Measurements from ENCODE around the gene SLC22A5. TPM values are rescaled to one million over a fixed set of nuclear protein-coding genes. Genes with fewer than 3 reads are reported as not detected.
A peak's percentile ranks its signal among the peaks of the same experiment; 100 is the strongest.
"Not testable (repeated sequence)": the region's sequence is repeated elsewhere in the genome, so short reads cannot be mapped to it uniquely, and the experiment has no call there.

The SLC22A5 gene
- total RNA-seq, 3 donors from 2014 or later: 6.6 to 31.5 (median 23.3) TPM

- no peak for DNase-seq (ENCODE audit: low spot score in 2 of 2)
- no peak overlapping the region for H3K4me3 ChIP-seq
- H3K27me3 ChIP-seq: no peaks in the 10 kb centered on the region
- TF ChIP-seq POLR2AphosphoS5 (IDR thresholded peaks at IDR 0.05): no peak
- TF ChIP-seq POLR2A (IDR thresholded peaks at IDR 0.05): no peak
- no peak for TF ChIP-seq CTCF (IDR thresholded peaks at IDR 0.05)
- no peaks in the 10 kb centered on the region for H3K9me3 ChIP-seq
- H3K4me1 ChIP-seq: peaks cover 0 to 2% of the 10 kb centered on the region in 2 donors
- H3K27ac ChIP-seq: no peak overlapping the region
- intact Hi-C loops (cut with DNase I; ENCODE audit: low total_unique reads): no loop called here
- no peaks in the 10 kb centered on the region for H3K36me3 ChIP-seq
These were observed 25.3 kb downstream of the SLC22A5 start for GRCh38 chr5:132394667-132395259.

- peak overlapping the region in 1 of 2 donors; percentile 33 for H3K27ac ChIP-seq
- peak in 1 of 2 donors; percentile 55 for DNase-seq (ENCODE audit: low spot score in 2 of 2)
- H3K4me1 ChIP-seq: no peaks in the 10 kb centered on the region
- intact Hi-C loops (cut with DNase I; ENCODE audit: low total_unique reads): no loop called here
- TF ChIP-seq POLR2A (IDR thresholded peaks at IDR 0.05) (no peak), CTCF (IDR thresholded peaks at IDR 0.05) (no peak), POLR2AphosphoS5 (IDR thresholded peaks at IDR 0.05) (no peak)
- no peak overlapping the region for H3K4me3 ChIP-seq
- H3K27me3 ChIP-seq: no peaks in the 10 kb centered on the region
- H3K36me3 ChIP-seq: no peaks in the 10 kb centered on the region
- H3K9me3 ChIP-seq: no peaks in the 10 kb centered on the region
These were observed 27.1 kb downstream of the SLC22A5 start for GRCh38 chr5:132396589-132397031.

- H3K4me1 ChIP-seq: no peaks in the 10 kb centered on the region
- DNase-seq (ENCODE audit: low spot score in 2 of 2): no peak
- no peak overlapping the region for H3K27ac ChIP-seq
- no peaks in the 10 kb centered on the region for H3K27me3 ChIP-seq
- H3K9me3 ChIP-seq: no peaks in the 10 kb centered on the region
- intact Hi-C loops (cut with DNase I; ENCODE audit: low total_unique reads): no loop called here
- no peak overlapping the region for H3K4me3 ChIP-seq
- H3K36me3 ChIP-seq: no peaks in the 10 kb centered on the region
- no peak for TF ChIP-seq POLR2A (IDR thresholded peaks at IDR 0.05)
- TF ChIP-seq CTCF (IDR thresholded peaks at IDR 0.05): no peak
- no peak for TF ChIP-seq POLR2AphosphoS5 (IDR thresholded peaks at IDR 0.05)
These were observed 27.7 kb downstream of the SLC22A5 start for GRCh38 chr5:132397224-132397623.

GRCh38 chr5:132397936-132398675 lies 28.6 kb downstream of the SLC22A5 start:
- H3K9me3 ChIP-seq: not testable (repeated sequence)

GRCh38 chr5:132404041-132404440 lies 34.5 kb downstream of the SLC22A5 start:
- H3K27ac ChIP-seq; H3K4me1 ChIP-seq; H3K27me3 ChIP-seq; H3K9me3 ChIP-seq; DNase-seq (ENCODE audit: low spot score in 2 of 2); H3K36me3 ChIP-seq; intact Hi-C loops (cut with DNase I; ENCODE audit: low total_unique reads); H3K4me3 ChIP-seq: not testable (repeated sequence)

More at GRCh38 chr5:132397936-132398675, 28.6 kb downstream of the SLC22A5 start:
- DNase-seq (ENCODE audit: low spot score in 2 of 2); H3K27me3 ChIP-seq; H3K4me1 ChIP-seq; H3K36me3 ChIP-seq; H3K27ac ChIP-seq; H3K4me3 ChIP-seq: not testable (repeated sequence)
- intact Hi-C loops (cut with DNase I; ENCODE audit: low total_unique reads): loop anchor here (2.0 kb wide), 1 partner anchor 61 kb away; no protein-coding TSS in a partner anchor

GRCh38 chr5:132405646-132406045 lies 36.1 kb downstream of the SLC22A5 start:
- no peak overlapping the region for H3K4me3 ChIP-seq
- H3K4me1 ChIP-seq: peaks cover 0 to 4% of the 10 kb centered on the region in 2 donors
- no peaks in the 10 kb centered on the region for H3K36me3 ChIP-seq
- intact Hi-C loops (cut with DNase I; ENCODE audit: low total_unique reads): no loop called here
- TF ChIP-seq POLR2AphosphoS5 (IDR thresholded peaks at IDR 0.05) (no peak), CTCF (IDR thresholded peaks at IDR 0.05) (no peak), POLR2A (IDR thresholded peaks at IDR 0.05) (no peak)
- no peak overlapping the region for H3K27ac ChIP-seq
- DNase-seq (ENCODE audit: low spot score in 2 of 2): no peak
- H3K9me3 ChIP-seq: no peaks in the 10 kb centered on the region
- no peaks in the 10 kb centered on the region for H3K27me3 ChIP-seq

Measured in breast epithelium (tissue), 4 donors.